Fibroblast of lung (primary cell): Measurements from ENCODE around the gene FUOM. TPM values are rescaled to one million over a fixed set of nuclear protein-coding genes. Genes with fewer than 3 reads are reported as not detected.

Experiments
- DNase-seq, 2 donors: peaks; one replicate each; pipeline versions ENCODE4 v3.0.0 to v3.0.0-alpha.2; 2010; ENCODE audit warnings: low read depth in 2 of 2
- H2AFZ ChIP-seq: 2 replicates; pipeline ENCODE4 v1.5.1; 2012; ENCODE audit warnings: low read length, control low read depth, inconsistent platforms
- H3K27ac ChIP-seq: 2 replicates; pipeline ENCODE4 v1.5.1; 2011; ENCODE audit warnings: low read length, control low read depth; ENCODE audit not compliant: insufficient read depth
- H3K27me3 ChIP-seq: 2 replicates; pipeline ENCODE4 v1.5.1; 2011; ENCODE audit warnings: mild to moderate bottlenecking, low read length; ENCODE audit not compliant: control insufficient read depth, insufficient read depth
- H3K36me3 ChIP-seq: 2 replicates; pipeline ENCODE4 v1.5.1; 2011; ENCODE audit warnings: low read length; ENCODE audit not compliant: control insufficient read depth, insufficient read depth
- H3K4me1 ChIP-seq: 2 replicates; pipeline ENCODE4 v1.5.1; 2011; ENCODE audit warnings: low read length; ENCODE audit not compliant: control insufficient read depth, insufficient read depth; ENCODE audit errors: extremely low read depth
- H3K4me2 ChIP-seq: 2 replicates; pipeline ENCODE4 v1.5.1; 2011; ENCODE audit warnings: low read length, control low read depth; ENCODE audit not compliant: insufficient read depth; ENCODE audit errors: extremely low read depth
- H3K4me3 ChIP-seq, 4 experiments: fragments of 200-600 bp in 1 of 4; sonication (generic) in 1 of 4; replicated peaks in 1 of 4; 2 replicates each; pipeline ENCODE4 v1.5.1; 2011 to 2016; ENCODE audit warnings: low read length in 4 of 4, low read depth in 3 of 4, mild to moderate bottlenecking in 3 of 4, control low read depth in 2 of 4, inconsistent platforms in 1 of 4, mixed read lengths in 1 of 4; ENCODE audit not compliant: insufficient read depth in 1 of 4; ENCODE audit errors: control extremely low read depth in 1 of 4
- H3K79me2 ChIP-seq: 2 replicates; pipeline ENCODE4 v1.5.1; 2012; ENCODE audit warnings: mild to moderate bottlenecking, low read length, inconsistent platforms; ENCODE audit not compliant: control insufficient read depth, insufficient read depth
- H3K9ac ChIP-seq: 2 replicates; pipeline ENCODE4 v1.5.1; 2011; ENCODE audit warnings: mild to moderate bottlenecking, low read length, control low read depth; ENCODE audit not compliant: insufficient read depth
- H3K9me3 ChIP-seq: 2 replicates; pipeline ENCODE4 v1.5.1; 2012; ENCODE audit warnings: low read depth, low read length; ENCODE audit not compliant: control insufficient read depth, insufficient read depth
- H4K20me1 ChIP-seq: 2 replicates; pipeline ENCODE4 v1.5.1; 2011; ENCODE audit warnings: low read length; ENCODE audit not compliant: control insufficient read depth, insufficient read depth; ENCODE audit errors: extremely low read depth
- EZH2 ChIP-seq: IDR thresholded peaks from 2 replicates; pipeline ENCODE4 v1.5.1; 2012; ENCODE audit warnings: low read length, control low read depth, mild to moderate bottlenecking; ENCODE audit errors: missing control alignments
- polyA plus RNA-seq, 2 donors: library from polyadenylated mRNA; depleted of rRNA in 1 of 2; stranded (reverse) in 1 of 2; unstranded in 1 of 2; fragments of >200 nt; gene quantifications; 2 replicates each; pipeline ENCODE4 v1.2.1, GENCODE V29; 2011 to 2012; ENCODE audit warnings: missing spikeins in 1 of 2
- total RNA-seq: library from RNA; depleted of rRNA; stranded (reverse); fragments of >200 nt; gene quantifications from 2 replicates; pipeline ENCODE4 v1.2.1, GENCODE V29; 2014
- TF ChIP-seq, protein P1 (sequence below), 2 donors: IDR thresholded peaks in 1 of 2; conservative IDR thresholded peaks in 1 of 2; 1 replicate in 1 of 2; 2 replicates in 1 of 2; pipeline ENCODE4 v1.5.1; 2011 to 2012; ENCODE audit warnings: low read length in 2 of 2, control low read depth in 1 of 2, inconsistent platforms in 1 of 2, low read depth in 1 of 2, mild to moderate bottlenecking in 1 of 2

FUOM gene
- total and polyA plus RNA-seq, 2 donors (not counting 1 experiment from before 2014, with no cell fraction given): 14.2 to 15.0 TPM

- DNase-seq: no peak
- Histone ChIP-seq H3K36me3 (peaks cover 3% of the 10 kb centered on the region), H3K4me2 (no peak overlapping the region), H3K4me3 (no peak overlapping the region), H3K27me3 (no peaks in the 10 kb centered on the region), H3K9ac (no peak overlapping the region), H3K27ac (no peak overlapping the region), H2AFZ (no peak overlapping the region), H3K79me2 (no peaks in the 10 kb centered on the region), H3K4me1 (peaks cover 2% of the 10 kb centered on the region), H4K20me1 (no peaks in the 10 kb centered on the region), H3K9me3 (no peaks in the 10 kb centered on the region)
- no peak for TF ChIP-seq EZH2
- TF ChIP-seq, protein P1, sequence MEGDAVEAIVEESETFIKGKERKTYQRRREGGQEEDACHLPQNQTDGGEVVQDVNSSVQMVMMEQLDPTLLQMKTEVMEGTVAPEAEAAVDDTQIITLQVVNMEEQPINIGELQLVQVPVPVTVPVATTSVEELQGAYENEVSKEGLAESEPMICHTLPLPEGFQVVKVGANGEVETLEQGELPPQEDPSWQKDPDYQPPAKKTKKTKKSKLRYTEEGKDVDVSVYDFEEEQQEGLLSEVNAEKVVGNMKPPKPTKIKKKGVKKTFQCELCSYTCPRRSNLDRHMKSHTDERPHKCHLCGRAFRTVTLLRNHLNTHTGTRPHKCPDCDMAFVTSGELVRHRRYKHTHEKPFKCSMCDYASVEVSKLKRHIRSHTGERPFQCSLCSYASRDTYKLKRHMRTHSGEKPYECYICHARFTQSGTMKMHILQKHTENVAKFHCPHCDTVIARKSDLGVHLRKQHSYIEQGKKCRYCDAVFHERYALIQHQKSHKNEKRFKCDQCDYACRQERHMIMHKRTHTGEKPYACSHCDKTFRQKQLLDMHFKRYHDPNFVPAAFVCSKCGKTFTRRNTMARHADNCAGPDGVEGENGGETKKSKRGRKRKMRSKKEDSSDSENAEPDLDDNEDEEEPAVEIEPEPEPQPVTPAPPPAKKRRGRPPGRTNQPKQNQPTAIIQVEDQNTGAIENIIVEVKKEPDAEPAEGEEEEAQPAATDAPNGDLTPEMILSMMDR (conservative IDR thresholded peaks at IDR 0.05 in 1 of 2, IDR thresholded peaks at IDR 0.05 in 1 of 2; ENCODE audit: low read depth in 1 of 2, low read length in 2 of 2): no peak
These were observed 1.1 kb upstream of the FUOM start for GRCh38 chr10:133358925-133359310.

DNA sequence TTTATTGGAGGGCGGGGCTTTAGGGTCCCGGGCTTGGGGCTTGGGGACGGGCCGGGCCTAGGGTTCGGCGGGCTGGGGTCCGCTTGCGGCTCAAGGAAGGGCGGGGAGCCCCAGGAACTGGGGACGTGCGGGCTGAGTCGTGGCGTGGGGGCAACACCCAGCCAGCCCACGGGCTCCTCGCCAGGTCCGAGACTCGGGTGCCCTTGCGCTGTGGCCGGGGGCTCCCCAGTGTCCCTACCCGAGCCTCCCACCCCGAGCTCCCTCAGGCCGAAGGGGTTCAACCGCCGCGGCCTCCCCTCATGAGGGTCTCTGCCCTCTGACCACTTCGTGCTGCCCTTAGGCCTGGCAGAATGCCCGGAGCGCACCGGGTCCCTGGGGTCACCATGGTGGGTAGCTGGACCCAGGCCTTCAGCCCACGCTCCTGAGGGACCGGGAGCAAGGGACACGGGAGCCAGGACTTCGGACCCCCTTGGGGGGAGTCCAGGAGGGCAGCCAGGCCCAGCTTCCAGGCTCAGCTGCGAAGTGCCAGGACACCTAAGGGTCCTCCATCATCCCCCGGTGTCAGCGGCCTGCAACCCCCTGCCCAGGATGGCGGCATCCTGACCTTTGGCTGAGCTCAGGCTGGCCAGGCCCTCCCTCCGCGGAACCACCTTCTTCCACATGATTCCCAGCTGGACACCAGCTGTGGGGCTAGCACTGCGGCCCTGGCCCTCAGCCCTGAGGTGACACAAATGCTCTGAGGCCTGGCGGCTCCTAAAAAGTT, 524 bp upstream of the FUOM start:
- TF ChIP-seq EZH2: no peak
- TF ChIP-seq, protein P1 (conservative IDR thresholded peaks at IDR 0.05 in 1 of 2, IDR thresholded peaks at IDR 0.05 in 1 of 2; ENCODE audit: low read depth in 1 of 2, low read length in 2 of 2): no peak
- Histone ChIP-seq H3K36me3 (peaks cover 3% of the 10 kb centered on the region), H3K4me1 (peaks cover 2% of the 10 kb centered on the region), H3K9me3 (no peaks in the 10 kb centered on the region), H3K4me3 (no peak overlapping the region), H4K20me1 (no peaks in the 10 kb centered on the region), H2AFZ (peak overlapping the region; percentile 12), H3K9ac (no peak overlapping the region), H3K27me3 (no peaks in the 10 kb centered on the region), H3K79me2 (no peaks in the 10 kb centered on the region), H3K4me2 (no peak overlapping the region), H3K27ac (no peak overlapping the region)
- no peak for DNase-seq

- Histone ChIP-seq H3K79me2 (no peaks in the 10 kb centered on the region), H3K9ac (peak overlapping the region; percentile 16)
- DNase-seq: no peak
These were observed 1.1 kb downstream of the FUOM start for GRCh38 chr10:133356549-133357284.

More at GRCh38 chr10:133356549-133357284, 1.1 kb downstream of the FUOM start:
- H3K27ac ChIP-seq: no peak overlapping the region
- H4K20me1 ChIP-seq: no peaks in the 10 kb centered on the region
- H3K4me3 ChIP-seq: peak overlapping the region; percentile 31 to 58 (median 44)
- no peaks in the 10 kb centered on the region for H3K9me3 ChIP-seq
- no peaks in the 10 kb centered on the region for H3K27me3 ChIP-seq
- no peak overlapping the region for H2AFZ ChIP-seq
- no peak for TF ChIP-seq EZH2
- TF ChIP-seq, protein P1 (conservative IDR thresholded peaks at IDR 0.05 in 1 of 2, IDR thresholded peaks at IDR 0.05 in 1 of 2; ENCODE audit: low read depth in 1 of 2, low read length in 2 of 2): no peak
- H3K4me1 ChIP-seq: peaks cover 2% of the 10 kb centered on the region
- H3K36me3 ChIP-seq: no peaks in the 10 kb centered on the region
- peak overlapping the region; percentile 59 for H3K4me2 ChIP-seq
